ENCODE data around the gene CATSPER3.

DNA sequence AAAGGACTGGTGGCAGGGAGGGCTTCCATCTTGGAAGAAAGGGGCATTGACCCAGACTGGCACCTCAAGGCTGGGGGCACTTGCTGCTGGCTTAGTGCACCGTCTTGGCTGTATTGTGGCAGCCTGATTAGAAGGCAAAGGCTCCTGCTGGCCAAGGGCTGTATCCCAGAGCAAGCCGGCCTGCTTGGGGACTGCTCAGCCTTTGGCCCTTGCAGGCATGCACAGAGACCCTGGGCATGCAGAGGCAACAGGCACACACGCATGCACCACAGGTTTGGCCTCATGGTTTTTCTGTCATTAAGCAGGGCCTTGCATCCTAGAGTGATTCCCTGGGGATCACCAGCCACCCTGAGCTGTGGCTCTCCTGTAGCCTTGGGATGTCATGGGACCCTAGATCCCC lies 37.4 kb downstream of the CATSPER3 start:
- TF ChIP-seq, protein P1, sequence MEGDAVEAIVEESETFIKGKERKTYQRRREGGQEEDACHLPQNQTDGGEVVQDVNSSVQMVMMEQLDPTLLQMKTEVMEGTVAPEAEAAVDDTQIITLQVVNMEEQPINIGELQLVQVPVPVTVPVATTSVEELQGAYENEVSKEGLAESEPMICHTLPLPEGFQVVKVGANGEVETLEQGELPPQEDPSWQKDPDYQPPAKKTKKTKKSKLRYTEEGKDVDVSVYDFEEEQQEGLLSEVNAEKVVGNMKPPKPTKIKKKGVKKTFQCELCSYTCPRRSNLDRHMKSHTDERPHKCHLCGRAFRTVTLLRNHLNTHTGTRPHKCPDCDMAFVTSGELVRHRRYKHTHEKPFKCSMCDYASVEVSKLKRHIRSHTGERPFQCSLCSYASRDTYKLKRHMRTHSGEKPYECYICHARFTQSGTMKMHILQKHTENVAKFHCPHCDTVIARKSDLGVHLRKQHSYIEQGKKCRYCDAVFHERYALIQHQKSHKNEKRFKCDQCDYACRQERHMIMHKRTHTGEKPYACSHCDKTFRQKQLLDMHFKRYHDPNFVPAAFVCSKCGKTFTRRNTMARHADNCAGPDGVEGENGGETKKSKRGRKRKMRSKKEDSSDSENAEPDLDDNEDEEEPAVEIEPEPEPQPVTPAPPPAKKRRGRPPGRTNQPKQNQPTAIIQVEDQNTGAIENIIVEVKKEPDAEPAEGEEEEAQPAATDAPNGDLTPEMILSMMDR (optimal IDR thresholded peaks at IDR 0.05 in 1 of 3, IDR thresholded peaks at IDR 0.05 in 1 of 3, conservative IDR thresholded peaks at IDR 0.05 in 1 of 3; ENCODE audit: extremely low read depth in 1 of 3, insufficient read depth in 2 of 3, low read length in 3 of 3) = no peak
- TF ChIP-seq EZH2 (IDR thresholded peaks at IDR 0.05; ENCODE audit: low read length) = no peak
